ENCODE data around the gene GGT1. TPM values are rescaled to one million over a fixed set of nuclear protein-coding genes. Genes with fewer than 3 reads are reported as not detected.
A peak's percentile ranks its signal among the peaks of the same experiment; 100 is the strongest.
"Not testable (repeated sequence)": the region's sequence is repeated elsewhere in the genome, so short reads cannot be mapped to it uniquely, and the experiment has no call there.

Gene GGT1
- 2.2 TPM for total RNA-seq

GRCh38 chr22:24602847-24603769, at the start of gene GGT1:
Gene GGT1 (plus strand): TSS chr22:24603193. CDS start chr22:24611082, 7,889 bp downstream.
- not testable (repeated sequence) for DNase-seq

- DNase-seq: no peak
These were observed 49.2 kb upstream of the GGT1 start for GRCh38 chr22:24553597-24554312.

GRCh38 chr22:24554313-24555164, 48.5 kb upstream of the GGT1 start, which contains the start of gene GUCD1:
Gene GUCD1 (minus strand): TSS chr22:24555138. CDS start chr22:24554991, 147 bp downstream.
- DNase-seq: no peak

GRCh38 chr22:24555165-24556039, 47.6 kb upstream of the GGT1 start, which contains the start of gene SNRPD3:
Gene SNRPD3 (plus strand): TSS chr22:24555999. CDS start chr22:24557675, 1,676 bp downstream.
- peak; percentile 99 for DNase-seq

- DNase-seq: no peak
These were observed 43.5 kb upstream of the GGT1 start for GRCh38 chr22:24559471-24559870.

- no peak for DNase-seq
These were observed 39.7 kb upstream of the GGT1 start for GRCh38 chr22:24563246-24563645.

GRCh38 chr22:24564376-24565058, 38.5 kb upstream of the GGT1 start:
- DNase-seq: no peak

GRCh38 chr22:24565077-24565476, 37.9 kb upstream of the GGT1 start:
- no peak for DNase-seq

GRCh38 chr22:24566899-24567511, 36.0 kb upstream of the GGT1 start:
- no peak for DNase-seq

- DNase-seq: no peak
These were observed 35.3 kb upstream of the GGT1 start for GRCh38 chr22:24567668-24568067.

- no peak for DNase-seq
These were observed 31.7 kb upstream of the GGT1 start for GRCh38 chr22:24571266-24571665.

- no peak for DNase-seq
These were observed 26.2 kb upstream of the GGT1 start for GRCh38 chr22:24576778-24577177.

- no peak for DNase-seq
These were observed 24.4 kb upstream of the GGT1 start for GRCh38 chr22:24578355-24579257.

- no peak for DNase-seq
These were observed 23.8 kb upstream of the GGT1 start for GRCh38 chr22:24579258-24579601.

- DNase-seq: no peak
These were observed 22.7 kb upstream of the GGT1 start for GRCh38 chr22:24580276-24580675.

GRCh38 chr22:24582056-24582814, 20.8 kb upstream of the GGT1 start:
- DNase-seq: no peak

GRCh38 chr22:24583221-24584165, 19.5 kb upstream of the GGT1 start:
- no peak for DNase-seq

Measured in occipital lobe (tissue), 2 donors.